ENCODE measurements around the gene TUBE1.
"Not testable (repeated sequence)": the region's sequence is repeated elsewhere in the genome, so short reads cannot be mapped to it uniquely, and the experiment has no call there.

The TUBE1 gene

DNA sequence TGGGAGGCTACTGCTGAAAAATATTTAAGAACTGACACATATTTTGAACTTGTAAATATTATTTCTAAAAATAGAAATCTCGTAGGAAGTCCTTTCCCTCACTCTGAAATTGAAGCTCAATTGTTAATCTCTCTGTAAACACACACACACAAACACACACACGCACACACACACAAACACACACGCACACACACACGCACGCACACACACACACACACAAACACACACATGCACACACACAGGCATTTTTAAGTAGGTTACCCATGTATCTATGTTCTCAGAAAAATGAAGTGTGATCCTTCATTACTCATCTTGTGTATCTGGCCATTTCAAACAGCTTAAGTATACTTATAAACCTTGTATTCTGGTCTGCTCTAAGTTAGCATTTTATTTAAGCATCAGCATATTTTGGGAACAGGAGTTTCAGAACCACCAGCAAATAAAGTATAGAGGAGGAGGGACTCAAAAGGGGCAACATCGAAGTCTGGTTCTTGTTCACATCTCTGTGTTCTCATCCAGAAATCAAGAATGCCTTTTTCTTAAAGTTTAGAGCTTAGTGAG, 21.8 kb downstream of the TUBE1 start:
- H3K4me3 ChIP-seq (replicated peaks; ENCODE audit: low read depth, low read length): no peak overlapping the region
- DNase-seq (ENCODE audit: extremely low read depth, low read depth): no peak
- TF ChIP-seq, protein P1, sequence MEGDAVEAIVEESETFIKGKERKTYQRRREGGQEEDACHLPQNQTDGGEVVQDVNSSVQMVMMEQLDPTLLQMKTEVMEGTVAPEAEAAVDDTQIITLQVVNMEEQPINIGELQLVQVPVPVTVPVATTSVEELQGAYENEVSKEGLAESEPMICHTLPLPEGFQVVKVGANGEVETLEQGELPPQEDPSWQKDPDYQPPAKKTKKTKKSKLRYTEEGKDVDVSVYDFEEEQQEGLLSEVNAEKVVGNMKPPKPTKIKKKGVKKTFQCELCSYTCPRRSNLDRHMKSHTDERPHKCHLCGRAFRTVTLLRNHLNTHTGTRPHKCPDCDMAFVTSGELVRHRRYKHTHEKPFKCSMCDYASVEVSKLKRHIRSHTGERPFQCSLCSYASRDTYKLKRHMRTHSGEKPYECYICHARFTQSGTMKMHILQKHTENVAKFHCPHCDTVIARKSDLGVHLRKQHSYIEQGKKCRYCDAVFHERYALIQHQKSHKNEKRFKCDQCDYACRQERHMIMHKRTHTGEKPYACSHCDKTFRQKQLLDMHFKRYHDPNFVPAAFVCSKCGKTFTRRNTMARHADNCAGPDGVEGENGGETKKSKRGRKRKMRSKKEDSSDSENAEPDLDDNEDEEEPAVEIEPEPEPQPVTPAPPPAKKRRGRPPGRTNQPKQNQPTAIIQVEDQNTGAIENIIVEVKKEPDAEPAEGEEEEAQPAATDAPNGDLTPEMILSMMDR (IDR thresholded peaks at IDR 0.05; ENCODE audit: low read depth, low read length, missing control alignments): no peak

GRCh38 chr6:112062966-112063365, 24.3 kb downstream of the TUBE1 start:
- DNase-seq (ENCODE audit: extremely low read depth, low read depth): no peak
- TF ChIP-seq, protein P1 (IDR thresholded peaks at IDR 0.05; ENCODE audit: low read depth, low read length, missing control alignments): no peak

DNA sequence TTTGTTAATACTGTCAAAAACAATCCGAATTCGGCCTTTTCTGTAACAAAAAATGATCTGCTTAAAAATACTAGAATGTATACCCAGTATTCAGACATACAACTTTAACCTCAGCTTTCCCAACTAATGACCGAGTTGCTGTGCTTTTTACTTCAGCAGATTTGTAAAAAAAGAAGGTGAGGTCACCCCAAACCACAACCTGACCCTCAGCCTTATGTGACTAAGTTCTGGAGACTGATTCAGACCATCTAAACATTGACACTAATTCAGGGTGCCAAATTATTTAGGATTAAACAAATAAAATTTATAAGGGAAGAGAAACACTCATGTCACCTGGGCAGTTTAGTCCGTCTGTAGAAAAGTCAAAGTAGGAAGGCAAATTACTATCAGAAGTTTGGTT, 25.7 kb downstream of the TUBE1 start:
- TF ChIP-seq, protein P1 (IDR thresholded peaks at IDR 0.05; ENCODE audit: low read depth, low read length, missing control alignments): no peak
- no peak overlapping the region for H3K4me3 ChIP-seq (replicated peaks; ENCODE audit: low read depth, low read length)
- no peak for DNase-seq (ENCODE audit: extremely low read depth, low read depth)

More at GRCh38 chr6:112062966-112063365, 24.3 kb downstream of the TUBE1 start:
- H3K4me3 ChIP-seq (replicated peaks; ENCODE audit: low read depth, low read length): no peak overlapping the region

DNA sequence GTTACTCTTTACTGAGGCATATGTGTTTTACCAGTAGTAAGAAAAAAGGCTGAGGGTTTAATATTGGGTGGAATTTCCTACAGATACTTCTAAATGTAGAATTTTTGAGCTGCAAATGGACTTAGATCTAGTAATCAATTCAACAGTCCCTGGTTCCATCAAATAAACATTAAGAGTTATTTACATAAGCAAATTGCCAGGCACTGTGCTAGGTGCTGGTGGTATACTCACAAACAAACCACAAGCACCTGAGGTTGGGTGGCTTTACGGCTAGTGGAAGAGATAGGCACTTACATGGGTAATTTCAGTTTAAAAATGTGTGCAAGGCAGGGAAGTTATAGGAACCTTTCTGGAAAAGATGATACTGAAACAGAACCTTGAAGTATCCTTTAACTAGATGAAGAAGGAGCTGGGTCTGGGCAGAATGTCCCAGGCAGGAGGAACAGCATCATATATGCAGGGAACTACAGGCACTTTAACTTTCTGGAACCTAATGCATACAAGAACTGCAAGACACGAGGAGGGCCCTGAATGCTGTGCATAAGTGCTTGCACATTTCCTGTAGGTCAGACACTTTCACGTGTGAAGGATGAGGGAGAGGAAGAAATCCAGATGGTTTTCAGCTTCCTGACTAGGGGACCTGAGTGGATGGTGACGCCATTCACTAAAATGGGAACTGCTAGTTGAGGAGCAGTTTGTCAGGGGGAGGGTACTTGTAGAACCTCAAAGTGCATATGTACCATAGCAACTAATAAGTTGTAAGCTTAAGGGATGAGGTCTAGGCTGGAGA, 28.8 kb downstream of the TUBE1 start:
- H3K4me3 ChIP-seq (replicated peaks; ENCODE audit: low read depth, low read length): no peak overlapping the region
- TF ChIP-seq, protein P1 (IDR thresholded peaks at IDR 0.05; ENCODE audit: low read depth, low read length, missing control alignments): no peak
- DNase-seq (ENCODE audit: extremely low read depth, low read depth): peak; percentile 6

GRCh38 chr6:112054555-112055190, 32.6 kb downstream of the TUBE1 start:
- TF ChIP-seq, protein P1 (IDR thresholded peaks at IDR 0.05; ENCODE audit: low read depth, low read length, missing control alignments): no peak
- H3K4me3 ChIP-seq (replicated peaks; ENCODE audit: low read depth, low read length): no peak overlapping the region
- DNase-seq (ENCODE audit: extremely low read depth, low read depth): no peak

DNA sequence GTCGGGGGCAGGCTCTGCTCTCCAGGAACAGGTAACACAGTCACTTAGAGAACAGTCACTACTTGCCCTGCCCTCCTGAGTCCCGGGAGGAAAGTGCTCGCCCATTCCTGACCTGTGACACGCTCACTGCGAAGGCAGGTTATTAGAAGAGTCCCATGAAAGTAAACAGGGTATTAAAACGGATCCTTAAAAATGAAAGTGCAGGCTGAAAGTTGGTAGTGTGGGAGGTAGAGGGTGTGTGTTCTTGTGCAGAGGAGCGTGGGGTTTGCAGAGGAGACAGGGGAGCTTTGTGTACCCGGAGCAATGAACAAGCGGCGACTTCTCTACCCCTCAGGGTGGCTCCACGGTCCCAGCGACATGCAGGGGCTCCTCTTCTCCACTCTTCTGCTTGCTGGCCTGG, 33.3 kb downstream of the TUBE1 start, which contains the start of gene CCN6:
Gene CCN6, plus strand, starts transcription at position 104 of the 400 bp plus-strand sequence. Its CDS starts 254 bp downstream, at position 358.
- no peak for DNase-seq (ENCODE audit: extremely low read depth, low read depth)
- no peak within 1 kb of the TSS for H3K4me3 ChIP-seq (replicated peaks; ENCODE audit: low read depth, low read length)
- TF ChIP-seq, protein P1 (IDR thresholded peaks at IDR 0.05; ENCODE audit: low read depth, low read length, missing control alignments): no peak

DNA sequence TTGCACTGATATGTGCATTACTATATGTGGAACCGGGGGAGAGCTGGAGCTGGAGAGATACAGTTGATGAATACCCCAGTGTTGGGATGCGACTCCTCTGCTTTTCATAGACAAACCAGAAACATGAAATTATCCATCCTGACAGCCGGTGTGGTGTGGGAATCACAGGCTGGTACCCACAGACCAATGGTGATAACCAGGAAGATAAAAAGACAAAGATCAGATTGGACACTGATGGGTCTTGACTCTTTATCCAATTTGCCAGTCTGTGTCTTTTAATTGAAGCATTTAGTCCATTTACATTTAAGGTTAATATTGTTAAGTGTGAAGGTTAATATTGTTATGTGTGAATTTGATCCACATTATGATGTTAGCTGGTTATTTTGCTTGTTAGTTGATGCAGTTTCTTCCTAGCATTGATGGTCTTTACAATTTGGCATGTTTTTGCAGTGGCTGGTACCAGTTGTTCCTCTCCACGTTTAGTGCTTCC, 36.0 kb downstream of the TUBE1 start:
- H3K4me3 ChIP-seq (replicated peaks; ENCODE audit: low read depth, low read length); DNase-seq (ENCODE audit: extremely low read depth, low read depth): not testable (repeated sequence)

Measured in HFF-Myc (cell line).